H1 (cell line): ENCODE results near the gene TAF5. TPM values are rescaled to one million over a fixed set of nuclear protein-coding genes. Genes with fewer than 3 reads are reported as not detected.

Experiments
- CBX5 ChIP-seq: fragments of 300-800, 300-1000 bp; sonication (generic); IDR thresholded peaks from 2 replicates; pipeline ENCODE4 v1.7.1; 2016; ENCODE audit warnings: antibody characterized with exemption, low read length, low read depth
- CHD2 ChIP-seq: IDR thresholded peaks from 2 replicates; pipeline ENCODE4 v1.6.1; 2012; ENCODE audit warnings: low read length, improper control_type of control experiment
- CHD7 ChIP-seq: fragments of 300-600 bp; sonication (generic); IDR thresholded peaks from 2 replicates; pipeline ENCODE4 v1.7.1; 2012; ENCODE audit warnings: low read length, moderate library complexity, mild to moderate bottlenecking, inconsistent platforms; ENCODE audit not compliant: insufficient replicate concordance
- HDAC6 ChIP-seq: IDR thresholded peaks from one replicate; pipeline ENCODE4 v1.7.1; 2012; ENCODE audit warnings: low read depth, mild to moderate bottlenecking, inconsistent platforms, low read length, moderate library complexity
- KDM1A ChIP-seq: fragments of 200-600, 300-600 bp; sonication (generic); IDR thresholded peaks from 2 replicates; pipeline ENCODE4 v1.7.1; 2016; ENCODE audit warnings: mild to moderate bottlenecking, low read length, borderline replicate concordance
- MAX ChIP-seq: IDR thresholded peaks from 2 replicates; pipeline ENCODE4 v1.6.1; 2012; ENCODE audit warnings: inconsistent platforms
- POLR2A ChIP-seq, 2 experiments: IDR thresholded peaks; 1 replicate in 1 of 2; 2 replicates in 1 of 2; pipeline ENCODE4 v1.6.1; 2011; ENCODE audit warnings: low read depth in 2 of 2, low read length in 2 of 2, mild to moderate bottlenecking in 2 of 2; ENCODE audit errors: control extremely low read depth in 1 of 2
- RBBP5 ChIP-seq: IDR thresholded peaks from 2 replicates; pipeline ENCODE4 v1.7.1; 2012; ENCODE audit warnings: low read depth, mild to moderate bottlenecking, inconsistent platforms, low read length, moderate library complexity, borderline replicate concordance
- SP2 ChIP-seq: IDR thresholded peaks from 2 replicates; pipeline ENCODE4 v1.6.1; 2012; ENCODE audit warnings: mild to moderate bottlenecking, low read length, inconsistent platforms
- TAF7 ChIP-seq: optimal IDR thresholded peaks from 2 replicates; pipeline ENCODE3; 2011; ENCODE audit warnings: low read depth, mild to moderate bottlenecking, inconsistent platforms, low read length, moderate library complexity, borderline replicate concordance
- TEAD4 ChIP-seq: IDR thresholded peaks from 2 replicates; pipeline ENCODE4 v1.6.1; 2012; ENCODE audit warnings: low read depth, low read length, inconsistent platforms, mixed read lengths
- polyA plus RNA-seq, 7 experiments: library from polyadenylated mRNA; depleted of rRNA in 3 of 7; stranded (reverse) in 5 of 7; unstranded in 2 of 7; fragments of >200 nt in 5 of 7; fragments of 200-250 nt in 2 of 7; gene quantifications; 1 replicate in 5 of 7; 2 replicates in 1 of 7; 4 replicates in 1 of 7; pipeline versions ENCODE4 v1.2.1 to v1.2.3, GENCODE V29; 2011 to 2013; ENCODE audit warnings: missing spikeins in 2 of 7, mixed read lengths in 2 of 7
- total RNA-seq: library from RNA; stranded (reverse); fragmentation: NEBNext Ultra II Directional; extraction: Animal tissue kit (Norgen Biotek cat#: 25700); gene quantifications from 2 replicates; pipeline ENCODE4 v1.2.1, GENCODE V29; 2021
- TF ChIP-seq, protein P1 (sequence below): IDR thresholded peaks from 2 replicates; pipeline ENCODE4 v1.6.1; 2011; ENCODE audit warnings: low read depth, mild to moderate bottlenecking, low read length; ENCODE audit not compliant: insufficient read depth

TAF5 gene
- total and polyA plus RNA-seq, 2 of the 8 experiments (the other 6 are each of a cell fraction or from before 2014, with no cell fraction given), result 5.8 to 15.6 TPM

- TF ChIP-seq CHD7, result no peak
- no peak for TF ChIP-seq CHD2
- TF ChIP-seq, protein P1, sequence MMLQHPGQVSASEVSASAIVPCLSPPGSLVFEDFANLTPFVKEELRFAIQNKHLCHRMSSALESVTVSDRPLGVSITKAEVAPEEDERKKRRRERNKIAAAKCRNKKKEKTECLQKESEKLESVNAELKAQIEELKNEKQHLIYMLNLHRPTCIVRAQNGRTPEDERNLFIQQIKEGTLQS, result no peak
- TF ChIP-seq MAX, result no peak
- TF ChIP-seq TEAD4, result no peak
- no peak for TF ChIP-seq HDAC6
- TF ChIP-seq CBX5, result no peak
- no peak for TF ChIP-seq POLR2A (IDR thresholded peaks at IDR 0.05; ENCODE audit: control extremely low read depth in 1 of 2, low read depth in 2 of 2, low read length in 2 of 2)
- TF ChIP-seq TAF7, result no peak
- TF ChIP-seq RBBP5, result no peak
- no peak for TF ChIP-seq KDM1A
- TF ChIP-seq SP2, result no peak
These were observed 26.4 kb downstream of the TAF5 start (continued) for GRCh38 chr10:103394180-103394579.
